Sigmoid colon (tissue), 3 donors: ENCODE results near the gene SDF2L1.

Experiments
- CTCF ChIP-seq, 4 experiments: fragments of 450-650 bp in 3 of 4; fragments of 200-600 bp in 1 of 4; IDR thresholded peaks; one replicate each; pipeline ENCODE4 v1.5.1; 2016 to 2019; ENCODE audit warnings: antibody characterized with exemption in 4 of 4, mild to moderate bottlenecking in 3 of 4, moderate library complexity in 2 of 4
- POLR2A ChIP-seq, 2 donors: fragments of 450-650 bp; IDR thresholded peaks; one replicate each; pipeline ENCODE4 v1.6.1; 2016; ENCODE audit warnings: antibody characterized with exemption in 2 of 2, mild to moderate bottlenecking in 2 of 2, moderate library complexity in 2 of 2

GRCh38 chr22:21611210-21611977 is 30.7 kb upstream of the SDF2L1 start:
- TF ChIP-seq CTCF (IDR thresholded peaks at IDR 0.05) (no peak), POLR2A (IDR thresholded peaks at IDR 0.05) (no peak)
